ENCODE results near the gene SIN3B.

GRCh38 chr19:16889366-16889882 is 60.2 kb downstream of the SIN3B start:
- no peak for TF ChIP-seq EZH2 (IDR thresholded peaks at IDR 0.05; ENCODE audit: insufficient read depth, poor library complexity, severe bottlenecking)
- TF ChIP-seq EZH2phosphoT487 (IDR thresholded peaks at IDR 0.05; ENCODE audit: insufficient read depth, low read depth) = no peak

All from GM23248 (cell line).